GM18951 (cell line): Measurements from ENCODE around the gene DCUN1D2.

Experiments
- POLR2A ChIP-seq: IDR thresholded peaks from 4 replicates; pipeline ENCODE4 v1.6.1; 2011; ENCODE audit warnings: mild to moderate bottlenecking; ENCODE audit not compliant: insufficient read length, insufficient read depth; ENCODE audit errors: extremely low read depth
- in situ Hi-C: fragments of 300-500 bp; cut with MboI; formaldehyde crosslinking; loops from one replicate; pipeline ENCODE4 v1.12.0; 2022; ENCODE audit warnings: low sequenced_read_pairs, mixed read lengths, inconsistent platforms; ENCODE audit not compliant: unreplicated experiment

The DCUN1D2 gene

GRCh38 chr13:113420833-113421600 lies 69.5 kb downstream of the DCUN1D2 start:
- TF ChIP-seq POLR2A: no peak
- in situ Hi-C loops: no loop called here

GRCh38 chr13:113420232-113420631 lies 70.3 kb downstream of the DCUN1D2 start:
- in situ Hi-C loops: no loop called here
- no peak for TF ChIP-seq POLR2A

- no peak for TF ChIP-seq POLR2A
- in situ Hi-C loops: no loop called here
Observed at GRCh38 chr13:113419531-113420193, 70.8 kb downstream of the DCUN1D2 start.

GRCh38 chr13:113418722-113419049 lies 71.8 kb downstream of the DCUN1D2 start:
- no peak for TF ChIP-seq POLR2A
- in situ Hi-C loops: no loop called here

GRCh38 chr13:113417836-113418721 lies 72.4 kb downstream of the DCUN1D2 start:
- in situ Hi-C loops: no loop called here
- no peak for TF ChIP-seq POLR2A

- in situ Hi-C loops: no loop called here
- TF ChIP-seq POLR2A: no peak
Observed at GRCh38 chr13:113417008-113417751, 73.3 kb downstream of the DCUN1D2 start.

GRCh38 chr13:113415825-113416224 lies 74.7 kb downstream of the DCUN1D2 start:
- in situ Hi-C loops: no loop called here
- TF ChIP-seq POLR2A: no peak

- in situ Hi-C loops: no loop called here
- no peak for TF ChIP-seq POLR2A
Observed at GRCh38 chr13:113415032-113415431, 75.5 kb downstream of the DCUN1D2 start.

GRCh38 chr13:113414335-113414734 lies 76.2 kb downstream of the DCUN1D2 start:
- in situ Hi-C loops: no loop called here
- TF ChIP-seq POLR2A: no peak

GRCh38 chr13:113413898-113414282 lies 76.6 kb downstream of the DCUN1D2 start:
- TF ChIP-seq POLR2A: no peak
- in situ Hi-C loops: no loop called here

- TF ChIP-seq POLR2A: no peak
- in situ Hi-C loops: no loop called here
Observed at GRCh38 chr13:113413178-113413897, 77.2 kb downstream of the DCUN1D2 start.

- in situ Hi-C loops: no loop called here
- no peak for TF ChIP-seq POLR2A
Observed at GRCh38 chr13:113412440-113412839, 78.1 kb downstream of the DCUN1D2 start.
